HepG2 (cell line): Measurements from ENCODE around the gene LINGO3. TPM values are rescaled to one million over a fixed set of nuclear protein-coding genes. Genes with fewer than 3 reads are reported as not detected.

Experiments
- EP300 ChIP-seq, 3 experiments: sonication (generic) in 1 of 3; formaldehyde crosslinking in 1 of 3; IDR thresholded peaks; 2 replicates each; pipeline versions ENCODE4 v1.5.1 to v1.6.1; 2011 to 2020; ENCODE audit warnings: low read depth in 2 of 3, low read length in 2 of 3, borderline replicate concordance in 1 of 3, improper control_type of control experiment in 1 of 3, mild to moderate bottlenecking in 1 of 3, missing genetic modification reagents in 1 of 3, moderate library complexity in 1 of 3
- FOXC1 ChIP-seq: sonication (generic); formaldehyde crosslinking; IDR thresholded peaks from 2 replicates; pipeline ENCODE4 v1.8.0; 2022; ENCODE audit warnings: mild to moderate bottlenecking, missing genetic modification reagents, borderline replicate concordance
- FOXK1 ChIP-seq: sonication (generic); formaldehyde crosslinking; IDR thresholded peaks from 2 replicates; pipeline ENCODE4 v1.4.0; 2020; ENCODE audit warnings: low read depth, missing genetic modification reagents, borderline replicate concordance
- HDAC1 ChIP-seq: sonication (generic); formaldehyde crosslinking; IDR thresholded peaks from 2 replicates; pipeline ENCODE4 v1.5.1; 2020; ENCODE audit warnings: mild to moderate bottlenecking, missing genetic modification reagents
- MEIS1 ChIP-seq: sonication (generic); formaldehyde crosslinking; IDR thresholded peaks from 2 replicates; pipeline ENCODE4 v1.9.0; 2021; ENCODE audit warnings: mild to moderate bottlenecking, missing genetic modification reagents, moderate library complexity, borderline replicate concordance
- NCOA2 ChIP-seq: sonication (generic); formaldehyde crosslinking; IDR thresholded peaks from 2 replicates; pipeline ENCODE4 v1.8.0; 2022; ENCODE audit warnings: inconsistent platforms
- REL ChIP-seq: sonication (generic); formaldehyde crosslinking; conservative IDR thresholded peaks from 2 replicates; pipeline ENCODE4 v1.8.0; 2022; ENCODE audit warnings: mild to moderate bottlenecking, missing genetic modification reagents, moderate library complexity
- SATB2 ChIP-seq: sonication (generic); formaldehyde crosslinking; IDR thresholded peaks from 2 replicates; pipeline ENCODE4 v1.5.0; 2020; ENCODE audit warnings: missing genetic modification reagents
- SP4 ChIP-seq: sonication (generic); formaldehyde crosslinking; IDR thresholded peaks from 2 replicates; pipeline ENCODE4 v1.8.1; 2023; ENCODE audit warnings: mild to moderate bottlenecking, missing genetic modification reagents
- YEATS4 ChIP-seq: sonication (generic); formaldehyde crosslinking; IDR thresholded peaks from 2 replicates; pipeline ENCODE4 v1.4.0; 2020; ENCODE audit warnings: missing genetic modification reagents, borderline replicate concordance
- ZBTB21 ChIP-seq: sonication (generic); formaldehyde crosslinking; IDR thresholded peaks from 2 replicates; pipeline ENCODE4 v1.4.0; 2020; ENCODE audit warnings: missing genetic modification reagents
- ZNF207 ChIP-seq: fragments of 450-650 bp; IDR thresholded peaks from 2 replicates; pipeline ENCODE4 v1.6.1; 2016; ENCODE audit warnings: antibody characterized with exemption, borderline replicate concordance
- ZNF607 ChIP-seq: sonication (generic); formaldehyde crosslinking; IDR thresholded peaks from 2 replicates; pipeline ENCODE4 v1.5.1; 2020; ENCODE audit warnings: missing genetic modification reagents, mild to moderate bottlenecking, borderline replicate concordance
- ZNF616 ChIP-seq: sonication (generic); formaldehyde crosslinking; IDR thresholded peaks from 2 replicates; pipeline ENCODE4 v1.5.0; 2020; ENCODE audit warnings: low read depth, mild to moderate bottlenecking, missing genetic modification reagents
- ZNF703 ChIP-seq: sonication (generic); formaldehyde crosslinking; IDR thresholded peaks from 2 replicates; pipeline ENCODE4 v1.5.1; 2020; ENCODE audit warnings: missing genetic modification reagents, mild to moderate bottlenecking, moderate library complexity, borderline replicate concordance
- ZNF747 ChIP-seq: sonication (generic); formaldehyde crosslinking; IDR thresholded peaks from 2 replicates; pipeline ENCODE4 v1.8.1; 2023; ENCODE audit warnings: missing genetic modification reagents, mild to moderate bottlenecking, borderline replicate concordance
- polyA plus RNA-seq, 8 experiments: library from polyadenylated mRNA; depleted of rRNA in 3 of 8; stranded (reverse) in 7 of 8; unstranded in 1 of 8; fragments of >200 nt; fragmentation: Illumina TruSeq in 4 of 8; extraction: Trizol in 4 of 8; gene quantifications; 2 replicates each; pipeline versions ENCODE4 v1.2.1 to v1.2.3, GENCODE V29; 2011 to 2016; ENCODE audit warnings: low read depth in 4 of 8, missing spikeins in 1 of 8, mixed read lengths in 1 of 8; ENCODE audit not compliant: insufficient read depth in 1 of 8
- total RNA-seq, 5 experiments: library from RNA; depleted of rRNA; stranded (reverse); fragments of >200 nt; fragmentation: Illumina TruSeq; extraction: Trizol; gene quantifications; 2 replicates each; pipeline ENCODE4 v1.2.3, GENCODE V29; 2016; ENCODE audit warnings: low read depth in 1 of 5
- TF ChIP-seq, protein P1 (sequence below): IDR thresholded peaks from 2 replicates; pipeline ENCODE4 v1.6.1; 2018; ENCODE audit warnings: missing genetic modification reagents
- TF ChIP-seq, protein P2 (sequence below): sonication (generic); formaldehyde crosslinking; IDR thresholded peaks from 2 replicates; pipeline ENCODE4 v1.9.0; 2021; ENCODE audit warnings: missing genetic modification reagents, mild to moderate bottlenecking, borderline replicate concordance
- TF ChIP-seq, protein P3 (sequence below): sonication (generic); formaldehyde crosslinking; IDR thresholded peaks from 2 replicates; pipeline ENCODE4 v1.4.0; 2020; ENCODE audit warnings: missing genetic modification reagents, mild to moderate bottlenecking, borderline replicate concordance
- TF ChIP-seq, protein P4 (sequence below): sonication (generic); formaldehyde crosslinking; IDR thresholded peaks from 2 replicates; pipeline ENCODE4 v1.5.0; 2020; ENCODE audit warnings: mild to moderate bottlenecking, missing genetic modification reagents

Gene LINGO3
- total and polyA plus RNA-seq, 2 of the 13 experiments (the other 11 are each of a cell fraction or from before 2014, with no cell fraction given): not detected

DNA sequence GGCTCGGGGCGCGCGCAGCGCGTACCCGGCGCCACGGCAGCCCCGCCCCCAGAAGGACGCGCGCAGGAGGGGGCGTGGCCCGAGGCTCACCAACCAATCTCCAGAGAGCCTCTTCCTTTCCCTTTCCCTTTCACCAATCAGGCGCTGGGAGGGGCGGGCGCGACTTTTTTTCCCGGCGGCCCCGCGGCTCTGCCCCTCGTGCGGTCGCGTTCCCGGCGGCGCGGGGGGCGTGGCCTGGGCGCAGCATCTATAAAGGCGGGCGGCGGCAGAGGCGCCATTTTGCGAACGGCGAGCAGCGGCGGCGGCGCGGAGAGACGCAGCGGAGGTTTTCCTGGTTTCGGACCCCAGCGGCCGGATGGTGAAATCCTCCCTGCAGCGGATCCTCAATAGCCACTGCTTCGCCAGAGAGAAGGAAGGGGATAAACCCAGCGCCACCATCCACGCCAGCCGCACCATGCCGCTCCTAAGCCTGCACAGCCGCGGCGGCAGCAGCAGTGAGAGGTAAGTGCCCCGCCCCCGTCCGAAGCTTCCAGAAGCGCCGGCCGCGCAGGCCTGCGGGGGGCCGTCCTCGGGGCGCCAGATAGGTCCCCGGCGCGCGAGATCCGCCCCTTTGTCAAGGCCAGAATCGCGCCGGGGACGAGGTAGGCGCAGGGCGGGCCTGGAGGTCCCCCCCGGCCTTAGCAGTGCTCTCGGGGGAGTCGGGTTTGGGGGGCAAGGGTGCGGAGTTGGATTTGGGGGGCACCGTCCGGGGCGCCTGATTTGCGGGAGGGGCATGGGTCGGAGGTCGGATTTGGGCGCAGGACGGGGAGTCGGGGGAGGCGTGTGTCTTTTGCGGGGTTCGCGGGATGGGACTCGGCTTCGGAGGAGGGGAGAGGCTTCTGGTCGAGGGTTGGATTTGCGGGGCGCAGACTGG lies 38.5 kb downstream of the LINGO3 start (continued):
- peak; percentile 56; the same call in 1 of the 2 replicates for TF ChIP-seq ZNF703 (CRISPR knock-in tag)
- 0 out of 2 replicates have a peak, but pooled peaks have one; percentile 27 for TF ChIP-seq NCOA2 (CRISPR knock-in tag)
- peak; percentile 99 for TF ChIP-seq SP4 (CRISPR knock-in tag)
- TF ChIP-seq YEATS4: peak; percentile 82; the same call in 1 of the 2 replicates
- TF ChIP-seq FOXC1 (CRISPR knock-in tag): peak; percentile 63; the same call in 1 of the 2 replicates
- TF ChIP-seq, protein P1, sequence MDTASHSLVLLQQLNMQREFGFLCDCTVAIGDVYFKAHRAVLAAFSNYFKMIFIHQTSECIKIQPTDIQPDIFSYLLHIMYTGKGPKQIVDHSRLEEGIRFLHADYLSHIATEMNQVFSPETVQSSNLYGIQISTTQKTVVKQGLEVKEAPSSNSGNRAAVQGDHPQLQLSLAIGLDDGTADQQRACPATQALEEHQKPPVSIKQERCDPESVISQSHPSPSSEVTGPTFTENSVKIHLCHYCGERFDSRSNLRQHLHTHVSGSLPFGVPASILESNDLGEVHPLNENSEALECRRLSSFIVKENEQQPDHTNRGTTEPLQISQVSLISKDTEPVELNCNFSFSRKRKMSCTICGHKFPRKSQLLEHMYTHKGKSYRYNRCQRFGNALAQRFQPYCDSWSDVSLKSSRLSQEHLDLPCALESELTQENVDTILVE (CRISPR knock-in tag): peak; percentile 57; the same call in 1 of the 2 replicates
- TF ChIP-seq ZNF207: no peak
- TF ChIP-seq EP300 (IDR thresholded peaks at IDR 0.05; ENCODE audit: low read depth in 2 of 2, low read length in 2 of 2): no peak
- TF ChIP-seq EP300 (CRISPR knock-in tag; IDR thresholded peaks at IDR 0.05; ENCODE audit: borderline replicate concordance): 0 out of 2 replicates have a peak, but pooled peaks have one; percentile 17
- TF ChIP-seq FOXK1 (CRISPR knock-in tag): peak; percentile 68; the same call in 1 of the 2 replicates
- peak; percentile 78 for TF ChIP-seq HDAC1
- no peak for TF ChIP-seq ZNF616 (CRISPR knock-in tag)
- TF ChIP-seq, protein P2, sequence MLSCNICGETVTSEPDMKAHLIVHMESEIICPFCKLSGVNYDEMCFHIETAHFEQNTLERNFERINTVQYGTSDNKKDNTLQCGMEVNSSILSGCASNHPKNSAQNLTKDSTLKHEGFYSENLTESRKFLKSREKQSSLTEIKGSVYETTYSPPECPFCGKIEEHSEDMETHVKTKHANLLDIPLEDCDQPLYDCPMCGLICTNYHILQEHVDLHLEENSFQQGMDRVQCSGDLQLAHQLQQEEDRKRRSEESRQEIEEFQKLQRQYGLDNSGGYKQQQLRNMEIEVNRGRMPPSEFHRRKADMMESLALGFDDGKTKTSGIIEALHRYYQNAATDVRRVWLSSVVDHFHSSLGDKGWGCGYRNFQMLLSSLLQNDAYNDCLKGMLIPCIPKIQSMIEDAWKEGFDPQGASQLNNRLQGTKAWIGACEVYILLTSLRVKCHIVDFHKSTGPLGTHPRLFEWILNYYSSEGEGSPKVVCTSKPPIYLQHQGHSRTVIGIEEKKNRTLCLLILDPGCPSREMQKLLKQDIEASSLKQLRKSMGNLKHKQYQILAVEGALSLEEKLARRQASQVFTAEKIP (CRISPR knock-in tag): 0 out of 2 replicates have a peak, but pooled peaks have one; percentile 57
- TF ChIP-seq ZNF747 (CRISPR knock-in tag): peak; percentile 81; the same call in 1 of the 2 replicates
- TF ChIP-seq MEIS1 (CRISPR knock-in tag): 0 out of 2 replicates have a peak, but pooled peaks have one; percentile 31
- TF ChIP-seq SATB2 (CRISPR knock-in tag): peak; percentile 50; the same call in 1 of the 2 replicates
- TF ChIP-seq, protein P3, sequence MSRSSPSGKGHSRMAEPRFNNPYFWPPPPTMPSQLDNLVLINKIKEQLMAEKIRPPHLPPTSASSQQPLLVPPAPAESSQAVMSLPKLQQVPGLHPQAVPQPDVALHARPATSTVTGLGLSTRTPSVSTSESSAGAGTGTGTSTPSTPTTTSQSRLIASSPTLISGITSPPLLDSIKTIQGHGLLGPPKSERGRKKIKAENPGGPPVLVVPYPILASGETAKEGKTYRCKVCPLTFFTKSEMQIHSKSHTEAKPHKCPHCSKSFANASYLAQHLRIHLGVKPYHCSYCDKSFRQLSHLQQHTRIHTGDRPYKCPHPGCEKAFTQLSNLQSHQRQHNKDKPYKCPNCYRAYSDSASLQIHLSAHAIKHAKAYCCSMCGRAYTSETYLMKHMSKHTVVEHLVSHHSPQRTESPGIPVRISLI (CRISPR knock-in tag): peak; percentile 84; the same call in 1 of the 2 replicates
- TF ChIP-seq REL: peak; percentile 46; the same call in 1 of the 2 replicates
- TF ChIP-seq ZBTB21 (CRISPR knock-in tag): peak; percentile 26; the same call in 1 of the 2 replicates
- TF ChIP-seq, protein P4, sequence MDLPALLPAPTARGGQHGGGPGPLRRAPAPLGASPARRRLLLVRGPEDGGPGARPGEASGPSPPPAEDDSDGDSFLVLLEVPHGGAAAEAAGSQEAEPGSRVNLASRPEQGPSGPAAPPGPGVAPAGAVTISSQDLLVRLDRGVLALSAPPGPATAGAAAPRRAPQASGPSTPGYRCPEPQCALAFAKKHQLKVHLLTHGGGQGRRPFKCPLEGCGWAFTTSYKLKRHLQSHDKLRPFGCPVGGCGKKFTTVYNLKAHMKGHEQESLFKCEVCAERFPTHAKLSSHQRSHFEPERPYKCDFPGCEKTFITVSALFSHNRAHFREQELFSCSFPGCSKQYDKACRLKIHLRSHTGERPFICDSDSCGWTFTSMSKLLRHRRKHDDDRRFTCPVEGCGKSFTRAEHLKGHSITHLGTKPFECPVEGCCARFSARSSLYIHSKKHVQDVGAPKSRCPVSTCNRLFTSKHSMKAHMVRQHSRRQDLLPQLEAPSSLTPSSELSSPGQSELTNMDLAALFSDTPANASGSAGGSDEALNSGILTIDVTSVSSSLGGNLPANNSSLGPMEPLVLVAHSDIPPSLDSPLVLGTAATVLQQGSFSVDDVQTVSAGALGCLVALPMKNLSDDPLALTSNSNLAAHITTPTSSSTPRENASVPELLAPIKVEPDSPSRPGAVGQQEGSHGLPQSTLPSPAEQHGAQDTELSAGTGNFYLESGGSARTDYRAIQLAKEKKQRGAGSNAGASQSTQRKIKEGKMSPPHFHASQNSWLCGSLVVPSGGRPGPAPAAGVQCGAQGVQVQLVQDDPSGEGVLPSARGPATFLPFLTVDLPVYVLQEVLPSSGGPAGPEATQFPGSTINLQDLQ (CRISPR knock-in tag): peak; percentile 85
- TF ChIP-seq ZNF607: peak; percentile 82
